MM.1S (cell line): ENCODE results near the gene AKT1S1.

ENCODE experiments used
- EZH2 ChIP-seq: fragments of 300-600 bp; sonication (generic); optimal IDR thresholded peaks from 2 replicates; pipeline ENCODE3; 2017; ENCODE audit warnings: low read depth, mild to moderate bottlenecking, antibody characterized with exemption, low read length, mixed read lengths
- EZH2phosphoT487 ChIP-seq: fragments of 300-600 bp; sonication (generic); IDR thresholded peaks from 2 replicates; pipeline ENCODE4 v1.6.1; 2018; ENCODE audit warnings: antibody characterized with exemption, low read length
- TF ChIP-seq, protein P1 (sequence below): fragments of 300-600 bp; sonication (generic); IDR thresholded peaks from 2 replicates; pipeline ENCODE4 v1.5.1; 2016; ENCODE audit warnings: antibody characterized with exemption, low read length, mixed read lengths

DNA sequence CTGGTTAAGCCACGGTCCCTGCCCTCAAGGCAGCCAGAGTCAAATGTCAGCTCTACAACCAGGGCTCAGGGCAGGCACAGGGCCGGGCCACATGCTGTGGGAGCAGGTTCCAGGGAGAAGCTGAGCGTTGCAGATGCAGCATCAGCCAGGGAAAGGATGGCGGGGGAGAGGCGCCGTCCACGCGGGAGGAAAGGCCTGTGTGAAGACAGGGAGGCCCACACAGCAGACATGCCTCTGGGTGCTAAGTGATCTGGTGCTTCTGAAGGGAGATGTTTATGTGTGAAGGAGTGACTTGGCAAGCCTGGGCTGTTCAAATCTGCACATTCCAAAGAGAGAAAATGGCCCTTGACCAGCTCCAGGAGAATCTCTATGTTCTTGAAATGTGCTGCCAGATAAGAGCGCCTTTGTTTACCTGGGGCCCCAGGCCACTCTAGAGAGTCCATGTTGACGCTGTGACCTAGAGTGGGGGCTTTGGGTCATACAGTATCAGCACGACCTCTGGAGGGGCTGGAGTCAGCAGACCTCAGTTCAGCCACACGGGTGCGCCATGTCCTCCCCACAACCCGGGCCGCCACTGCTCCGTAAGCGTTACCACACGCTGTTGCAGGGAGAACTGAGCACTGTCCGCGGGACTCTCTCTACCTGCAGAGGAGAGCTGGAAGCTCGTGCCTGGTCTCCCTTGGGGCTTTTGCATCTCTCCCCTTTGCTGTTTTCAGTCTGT, 36.0 kb upstream of the AKT1S1 start:
- TF ChIP-seq, protein P1, sequence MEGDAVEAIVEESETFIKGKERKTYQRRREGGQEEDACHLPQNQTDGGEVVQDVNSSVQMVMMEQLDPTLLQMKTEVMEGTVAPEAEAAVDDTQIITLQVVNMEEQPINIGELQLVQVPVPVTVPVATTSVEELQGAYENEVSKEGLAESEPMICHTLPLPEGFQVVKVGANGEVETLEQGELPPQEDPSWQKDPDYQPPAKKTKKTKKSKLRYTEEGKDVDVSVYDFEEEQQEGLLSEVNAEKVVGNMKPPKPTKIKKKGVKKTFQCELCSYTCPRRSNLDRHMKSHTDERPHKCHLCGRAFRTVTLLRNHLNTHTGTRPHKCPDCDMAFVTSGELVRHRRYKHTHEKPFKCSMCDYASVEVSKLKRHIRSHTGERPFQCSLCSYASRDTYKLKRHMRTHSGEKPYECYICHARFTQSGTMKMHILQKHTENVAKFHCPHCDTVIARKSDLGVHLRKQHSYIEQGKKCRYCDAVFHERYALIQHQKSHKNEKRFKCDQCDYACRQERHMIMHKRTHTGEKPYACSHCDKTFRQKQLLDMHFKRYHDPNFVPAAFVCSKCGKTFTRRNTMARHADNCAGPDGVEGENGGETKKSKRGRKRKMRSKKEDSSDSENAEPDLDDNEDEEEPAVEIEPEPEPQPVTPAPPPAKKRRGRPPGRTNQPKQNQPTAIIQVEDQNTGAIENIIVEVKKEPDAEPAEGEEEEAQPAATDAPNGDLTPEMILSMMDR = no peak
- TF ChIP-seq EZH2 (no peak), EZH2phosphoT487 (no peak)
